Ectodermal cell (in vitro differentiated cells): ENCODE results near the gene PCDHGA6.
"Not testable (repeated sequence)": the region's sequence is repeated elsewhere in the genome, so short reads cannot be mapped to it uniquely, and the experiment has no call there.

Experiments used
- H3K27ac ChIP-seq: 2 replicates; pipeline ENCODE4 v1.7.0; 2013; ENCODE audit warnings: mild to moderate bottlenecking, low read depth, low read length; ENCODE audit not compliant: insufficient read depth, poor library complexity, severe bottlenecking
- H3K27me3 ChIP-seq: 2 replicates; pipeline ENCODE4 v1.7.0; 2013; ENCODE audit warnings: mild to moderate bottlenecking, low read length; ENCODE audit not compliant: insufficient read depth, control insufficient read depth, poor library complexity, severe bottlenecking
- H3K36me3 ChIP-seq: one replicate; pipeline ENCODE4 v1.7.0; 2013; ENCODE audit warnings: low read length; ENCODE audit not compliant: control insufficient read depth, insufficient read depth
- H3K4me1 ChIP-seq: one replicate; pipeline ENCODE4 v1.7.0; 2013; ENCODE audit warnings: low read length; ENCODE audit not compliant: control insufficient read depth, insufficient read depth
- H3K4me3 ChIP-seq: 2 replicates; pipeline ENCODE4 v1.7.0; 2013; ENCODE audit warnings: low read depth, low read length, control low read depth; ENCODE audit not compliant: insufficient read depth
- H3K9me3 ChIP-seq: 2 replicates; pipeline ENCODE4 v1.7.0; 2013; ENCODE audit warnings: mild to moderate bottlenecking, low read length, moderate library complexity; ENCODE audit not compliant: control insufficient read depth
- whole genome bisulfite sequencing, 2 experiments: methylation state at CpG; one replicate each; pipeline ENCODE4 v1.1.7; 2013; ENCODE audit warnings: missing lambda C conversion rate in 2 of 2; 5-methylcytosine and 5-hydroxymethylcytosine counted together

The PCDHGA6 gene

DNA sequence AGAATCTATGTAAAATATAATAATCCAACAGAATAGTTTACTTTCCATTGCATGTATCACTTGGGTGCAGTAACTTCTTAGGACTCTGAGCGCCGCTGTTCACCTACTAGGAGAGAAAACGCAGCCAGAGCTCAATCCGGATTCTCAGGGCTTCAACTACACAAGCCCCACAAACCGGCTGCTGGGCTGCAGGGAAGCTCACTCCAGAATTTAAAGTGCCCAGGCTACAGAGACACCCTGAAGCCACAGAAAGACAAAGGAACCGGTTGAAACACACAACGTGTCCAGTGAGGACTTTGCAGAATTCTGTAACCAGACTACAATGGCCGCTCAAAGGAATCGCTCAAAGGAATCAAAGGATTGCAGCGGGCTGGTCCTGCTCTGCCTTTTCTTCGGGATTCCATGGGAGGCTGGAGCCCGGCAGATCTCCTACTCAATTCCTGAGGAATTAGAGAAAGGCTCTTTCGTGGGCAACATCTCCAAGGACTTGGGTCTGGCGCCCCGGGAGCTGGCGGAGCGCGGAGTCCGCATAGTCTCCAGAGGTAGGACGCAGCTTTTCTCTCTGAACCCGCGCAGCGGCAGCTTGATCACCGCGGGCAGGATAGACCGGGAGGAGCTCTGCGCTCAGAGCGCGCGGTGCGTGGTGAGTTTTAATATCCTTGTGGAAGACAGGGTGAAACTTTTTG lies 39.3 kb downstream of the PCDHGA6 start, which contains the start of gene PCDHGA10:
Gene PCDHGA10, plus strand, starts transcription at position 134 of the 686 bp plus-strand sequence. Its CDS starts 189 bp downstream, at position 323.
- Histone ChIP-seq H3K4me3 (peak within 1 kb of the TSS; percentile 46), H3K36me3 (peaks cover 48% of the 10 kb centered on the region), H3K27ac (peak within 1 kb of the TSS; percentile 17), H3K27me3 (no peaks in the 10 kb centered on the region), H3K9me3 (peaks cover 8% of the 10 kb centered on the region), H3K4me1 (no peaks in the 10 kb centered on the region)
- 42 to 49% methylated on average over 31 of the region's 31 CpGs for WGBS, 2 experiments

DNA sequence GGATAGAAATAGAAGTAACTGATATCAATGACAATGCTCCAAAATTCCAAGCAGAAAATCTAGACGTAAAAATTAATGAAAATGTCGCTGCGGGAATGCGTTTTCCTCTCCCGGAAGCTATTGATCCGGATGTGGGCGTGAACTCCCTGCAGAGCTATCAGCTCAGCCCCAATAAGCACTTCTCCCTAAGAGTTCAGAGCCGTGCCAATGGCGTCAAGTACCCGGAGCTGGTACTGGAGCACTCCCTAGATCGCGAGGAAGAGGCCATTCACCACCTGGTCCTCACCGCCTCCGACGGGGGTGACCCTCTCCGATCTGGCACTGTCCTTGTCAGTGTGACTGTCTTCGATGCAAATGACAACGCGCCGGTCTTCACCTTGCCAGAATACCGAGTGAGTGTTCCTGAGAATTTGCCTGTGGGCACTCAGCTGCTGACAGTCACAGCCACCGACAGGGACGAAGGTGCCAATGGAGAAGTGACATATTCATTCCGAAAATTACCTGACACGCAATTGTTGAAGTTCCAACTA lies 39.9 kb downstream of the PCDHGA6 start:
- H3K4me3 ChIP-seq: peak overlapping the region; percentile 46

DNA sequence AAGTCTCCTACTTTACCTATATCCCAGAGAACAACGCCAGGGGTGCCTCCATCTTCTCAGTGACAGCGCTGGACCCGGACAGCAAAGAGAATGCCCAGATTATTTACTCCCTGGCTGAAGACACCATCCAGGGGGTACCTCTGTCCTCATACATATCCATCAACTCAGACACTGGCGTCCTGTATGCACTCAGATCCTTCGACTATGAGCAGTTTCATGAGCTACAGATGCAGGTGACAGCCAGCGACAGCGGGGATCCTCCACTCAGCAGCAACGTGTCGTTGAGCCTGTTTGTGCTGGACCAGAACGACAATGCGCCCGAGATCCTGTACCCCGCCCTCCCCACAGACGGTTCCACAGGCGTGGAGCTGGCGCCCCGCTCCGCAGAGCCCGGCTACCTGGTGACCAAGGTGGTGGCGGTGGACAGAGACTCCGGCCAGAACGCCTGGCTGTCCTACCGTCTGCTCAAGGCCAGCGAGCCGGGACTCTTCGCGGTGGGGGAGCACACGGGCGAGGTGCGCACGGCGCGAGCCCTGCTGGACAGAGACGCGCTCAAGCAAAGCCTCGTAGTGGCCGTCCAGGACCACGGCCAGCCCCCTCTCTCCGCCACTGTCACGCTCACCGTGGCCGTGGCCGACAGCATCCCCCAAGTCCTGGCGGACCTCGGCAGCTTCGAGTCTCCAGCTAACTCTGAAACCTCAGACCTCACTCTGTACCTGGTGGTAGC lies 41.0 kb downstream of the PCDHGA6 start:
- not testable (repeated sequence) for H3K4me1 ChIP-seq, H3K4me3 ChIP-seq, H3K27ac ChIP-seq, H3K27me3 ChIP-seq
- WGBS, 2 experiments: 95 to 97% methylated on average over 46 of the region's 46 CpGs
- H3K9me3 ChIP-seq: peaks cover 11% of the 10 kb centered on the region
- H3K36me3 ChIP-seq: peaks cover 50% of the 10 kb centered on the region

More for the DNA sequence above, 39.9 kb downstream of the PCDHGA6 start:
- H3K27ac ChIP-seq: no peak overlapping the region
- WGBS, 2 experiments: 60 to 65% methylated on average over 25 of the region's 25 CpGs
- no peaks in the 10 kb centered on the region for H3K27me3 ChIP-seq
- peaks cover 13% of the 10 kb centered on the region for H3K9me3 ChIP-seq
- H3K4me1 ChIP-seq: no peaks in the 10 kb centered on the region
- H3K36me3 ChIP-seq: peaks cover 53% of the 10 kb centered on the region

DNA sequence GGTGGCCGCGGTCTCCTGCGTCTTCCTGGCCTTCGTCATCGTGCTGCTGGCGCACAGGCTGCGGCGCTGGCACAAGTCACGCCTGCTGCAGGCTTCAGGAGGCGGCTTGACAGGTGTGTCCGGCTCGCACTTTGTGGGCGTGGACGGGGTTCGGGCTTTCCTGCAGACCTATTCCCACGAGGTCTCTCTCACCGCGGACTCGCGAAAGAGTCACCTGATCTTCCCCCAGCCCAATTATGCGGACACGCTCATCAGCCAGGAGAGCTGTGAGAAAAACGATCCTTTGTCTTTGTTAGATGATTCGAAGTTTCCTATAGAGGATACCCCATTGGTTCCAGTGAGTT lies 41.6 kb downstream of the PCDHGA6 start:
- peaks cover 48% of the 10 kb centered on the region for H3K36me3 ChIP-seq
- H3K4me1 ChIP-seq, H3K27ac ChIP-seq, H3K4me3 ChIP-seq, H3K27me3 ChIP-seq: not testable (repeated sequence)
- H3K9me3 ChIP-seq: peaks cover 11% of the 10 kb centered on the region
- 96% methylated on average over 24 of the region's 24 CpGs for WGBS, 2 experiments

DNA sequence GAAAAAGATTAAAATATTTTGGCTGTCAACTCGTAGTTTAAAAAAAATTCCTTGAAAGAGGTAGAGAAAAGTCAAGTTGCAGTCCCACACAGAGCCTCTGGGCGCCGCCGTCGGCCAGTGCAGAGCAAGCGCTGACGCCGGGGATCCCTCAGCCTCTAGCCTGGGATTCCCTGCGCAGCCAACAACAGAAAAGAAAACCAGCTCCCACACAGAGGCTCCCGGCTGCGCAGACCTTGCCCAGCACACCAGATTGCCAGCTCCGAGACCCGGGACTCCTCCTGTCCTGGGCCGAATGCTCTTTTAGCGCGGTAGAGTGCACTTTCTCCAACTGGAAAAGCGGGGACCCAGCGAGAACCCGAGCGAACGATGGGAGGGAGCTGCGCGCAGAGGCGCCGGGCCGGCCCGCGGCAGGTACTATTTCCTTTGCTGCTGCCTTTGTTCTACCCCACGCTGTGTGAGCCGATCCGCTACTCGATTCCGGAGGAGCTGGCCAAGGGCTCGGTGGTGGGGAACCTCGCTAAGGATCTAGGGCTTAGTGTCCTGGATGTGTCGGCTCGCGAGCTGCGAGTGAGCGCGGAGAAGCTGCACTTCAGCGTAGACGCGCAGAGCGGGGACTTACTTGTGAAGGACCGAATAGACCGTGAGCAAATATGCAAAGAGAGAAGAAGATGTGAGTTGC lies 43.9 kb downstream of the PCDHGA6 start, which contains the start of gene PCDHGB7:
Gene PCDHGB7, plus strand, starts transcription at position 184 of the 679 bp plus-strand sequence. Its CDS starts 183 bp downstream, at position 367.
- Histone ChIP-seq H3K9me3 (peaks cover 22% of the 10 kb centered on the region), H3K4me3 (peak within 1 kb of the TSS; percentile 24), H3K36me3 (peaks cover 64% of the 10 kb centered on the region)
- H3K27me3 ChIP-seq, H3K4me1 ChIP-seq, H3K27ac ChIP-seq: not testable (repeated sequence)
- 54 to 60% methylated on average over 45 to 46 of the region's 47 CpGs for WGBS, 2 experiments

DNA sequence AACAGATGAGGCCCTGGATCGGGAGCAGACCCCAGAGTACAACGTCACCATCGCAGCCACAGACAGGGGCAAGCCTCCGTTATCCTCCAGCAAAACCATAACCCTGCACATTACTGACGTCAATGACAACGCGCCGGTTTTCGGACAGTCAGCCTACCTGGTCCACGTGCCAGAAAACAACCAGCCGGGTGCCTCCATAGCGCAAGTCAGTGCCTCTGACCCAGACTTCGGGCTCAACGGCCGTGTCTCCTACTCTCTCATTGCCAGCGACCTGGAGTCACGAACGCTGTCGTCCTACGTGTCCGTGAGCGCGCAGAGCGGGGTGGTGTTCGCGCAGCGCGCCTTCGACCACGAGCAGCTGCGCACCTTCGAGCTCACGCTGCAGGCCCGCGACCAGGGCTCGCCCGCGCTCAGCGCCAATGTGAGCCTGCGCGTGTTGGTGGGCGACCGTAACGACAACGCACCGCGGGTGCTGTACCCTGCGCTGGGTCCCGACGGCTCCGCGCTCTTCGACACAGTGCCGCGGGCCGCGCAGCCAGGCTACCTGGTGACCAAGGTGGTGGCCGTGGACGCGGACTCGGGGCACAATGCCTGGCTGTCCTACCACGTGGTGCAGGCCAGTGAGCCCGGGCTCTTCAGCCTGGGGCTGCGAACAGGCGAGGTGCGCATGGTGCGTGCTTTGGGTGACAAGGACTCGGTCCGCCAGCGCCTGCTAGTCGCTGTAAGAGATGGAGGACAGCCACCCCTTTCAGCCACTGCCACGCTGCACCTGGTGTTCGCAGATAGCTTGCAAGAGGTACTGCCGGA lies 45.6 kb downstream of the PCDHGA6 start:
- no peak overlapping the region for H3K27ac ChIP-seq
- H3K4me1 ChIP-seq: no peaks in the 10 kb centered on the region
- H3K36me3 ChIP-seq: peaks cover 58% of the 10 kb centered on the region
- 96 to 97% methylated on average over 74 of the region's 74 CpGs for WGBS, 2 experiments
- H3K4me3 ChIP-seq: no peak overlapping the region
- no peaks in the 10 kb centered on the region for H3K27me3 ChIP-seq
- H3K9me3 ChIP-seq: peaks cover 22% of the 10 kb centered on the region

DNA sequence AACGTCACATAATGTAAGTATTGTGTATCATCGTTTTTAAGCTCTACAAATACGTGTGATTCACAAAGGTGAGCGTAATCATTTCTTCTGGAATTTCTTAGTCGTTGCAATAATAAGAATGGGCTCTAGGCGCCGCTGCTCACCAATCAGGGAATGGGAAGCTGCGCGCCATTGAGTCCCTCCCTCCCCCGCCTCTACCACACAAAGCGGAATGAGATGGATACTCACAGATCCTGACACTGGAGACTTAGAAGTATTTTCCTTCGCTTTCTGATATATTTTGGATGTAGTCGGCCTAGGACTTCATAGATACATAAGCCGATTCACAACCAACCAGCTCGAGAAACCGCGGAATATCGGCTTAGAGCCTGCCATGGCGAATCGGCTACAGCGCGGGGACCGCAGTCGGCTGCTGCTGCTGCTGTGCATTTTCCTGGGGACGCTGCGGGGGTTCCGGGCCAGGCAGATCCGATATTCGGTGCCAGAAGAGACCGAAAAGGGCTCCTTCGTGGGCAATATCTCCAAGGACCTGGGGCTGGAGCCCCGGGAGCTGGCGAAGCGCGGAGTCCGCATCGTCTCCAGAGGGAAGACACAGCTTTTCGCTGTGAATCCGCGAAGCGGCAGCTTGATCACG lies 47.3 kb downstream of the PCDHGA6 start, which contains the start of gene PCDHGA11:
Gene PCDHGA11, plus strand, starts transcription at position 197 of the 634 bp plus-strand sequence. Its CDS starts 177 bp downstream, at position 374.
- no peaks in the 10 kb centered on the region for H3K27me3 ChIP-seq
- no peak within 1 kb of the TSS for H3K4me3 ChIP-seq
- H3K27ac ChIP-seq: no peak within 1 kb of the TSS
- peaks cover 20% of the 10 kb centered on the region for H3K9me3 ChIP-seq
- peaks cover 46% of the 10 kb centered on the region for H3K36me3 ChIP-seq
- 91 to 92% methylated on average over 42 of the region's 42 CpGs for WGBS, 2 experiments
- no peaks in the 10 kb centered on the region for H3K4me1 ChIP-seq

DNA sequence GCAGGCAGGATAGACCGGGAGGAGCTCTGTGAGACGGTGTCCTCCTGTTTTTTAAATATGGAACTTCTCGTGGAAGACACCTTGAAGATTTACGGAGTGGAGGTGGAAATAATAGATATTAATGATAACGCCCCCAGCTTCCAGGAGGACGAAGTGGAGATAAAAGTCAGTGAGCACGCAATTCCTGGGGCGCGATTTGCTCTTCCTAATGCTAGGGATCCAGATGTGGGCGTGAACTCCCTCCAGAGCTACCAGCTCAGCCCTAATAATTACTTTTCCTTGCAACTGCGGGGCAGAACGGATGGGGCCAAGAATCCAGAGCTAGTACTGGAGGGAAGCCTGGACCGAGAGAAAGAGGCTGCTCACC lies 47.8 kb downstream of the PCDHGA6 start:
- peaks cover 20% of the 10 kb centered on the region for H3K9me3 ChIP-seq
- no peak overlapping the region for H3K27ac ChIP-seq
- no peak overlapping the region for H3K4me3 ChIP-seq
- peaks cover 47% of the 10 kb centered on the region for H3K36me3 ChIP-seq
- no peaks in the 10 kb centered on the region for H3K27me3 ChIP-seq
- H3K4me1 ChIP-seq: no peaks in the 10 kb centered on the region
- WGBS, 2 experiments: 94% methylated on average over 13 of the region's 13 CpGs

DNA sequence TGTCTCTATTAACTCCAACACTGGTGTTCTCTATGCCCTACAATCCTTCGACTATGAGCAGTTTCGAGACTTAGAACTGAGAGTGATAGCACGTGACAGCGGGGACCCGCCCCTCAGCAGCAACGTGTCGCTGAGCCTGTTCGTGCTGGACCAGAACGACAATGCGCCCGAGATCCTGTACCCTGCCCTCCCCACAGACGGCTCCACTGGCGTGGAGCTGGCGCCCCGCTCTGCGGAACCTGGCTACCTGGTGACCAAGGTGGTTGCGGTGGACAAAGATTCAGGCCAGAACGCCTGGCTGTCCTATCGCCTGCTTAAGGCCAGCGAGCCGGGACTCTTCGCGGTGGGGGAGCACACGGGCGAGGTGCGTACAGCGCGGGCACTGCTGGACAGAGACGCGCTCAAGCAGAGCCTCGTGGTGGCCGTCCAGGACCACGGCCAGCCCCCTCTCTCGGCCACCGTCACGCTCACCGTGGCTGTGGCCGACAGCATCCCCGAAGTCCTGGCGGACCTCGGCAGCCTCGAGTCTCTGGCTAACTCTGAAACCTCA lies 49.1 kb downstream of the PCDHGA6 start:
- no peaks in the 10 kb centered on the region for H3K4me1 ChIP-seq
- no peaks in the 10 kb centered on the region for H3K27me3 ChIP-seq
- peaks cover 57% of the 10 kb centered on the region for H3K36me3 ChIP-seq
- H3K4me3 ChIP-seq: no peak overlapping the region
- H3K27ac ChIP-seq: no peak overlapping the region
- WGBS, 2 experiments: 97 to 98% methylated on average over 42 of the region's 42 CpGs
- peaks cover 29% of the 10 kb centered on the region for H3K9me3 ChIP-seq
